Effector memory CD4-positive, alpha-beta T cell (primary cell): Measurements from ENCODE around the gene HDLBP.

ENCODE experiments used
- DNase-seq, 3 donors: peaks; one replicate each; pipeline ENCODE4 v3.0.0-alpha.2; 2020
- H3K27ac ChIP-seq: 2 replicates; pipeline ENCODE4 v1.7.0; 2013; ENCODE audit warnings: mild to moderate bottlenecking, low read length, moderate library complexity; ENCODE audit not compliant: insufficient read depth, poor library complexity, severe bottlenecking
- H3K27me3 ChIP-seq: replicated peaks from 2 replicates; pipeline ENCODE4 v1.7.0; 2013; ENCODE audit warnings: mild to moderate bottlenecking, low read length; ENCODE audit not compliant: insufficient read depth, control insufficient read depth, poor library complexity, severe bottlenecking
- H3K36me3 ChIP-seq: 2 replicates; pipeline ENCODE4 v1.7.0; 2013; ENCODE audit warnings: mild to moderate bottlenecking, low read length, moderate library complexity; ENCODE audit not compliant: control insufficient read depth, insufficient read depth
- H3K4me1 ChIP-seq: 2 replicates; pipeline ENCODE4 v1.7.0; 2013; ENCODE audit warnings: low read length, mild to moderate bottlenecking; ENCODE audit not compliant: control insufficient read depth, insufficient read depth, poor library complexity, severe bottlenecking
- H3K4me3 ChIP-seq: 2 replicates; pipeline ENCODE4 v1.7.0; 2013; ENCODE audit warnings: low read length, low read depth, mild to moderate bottlenecking; ENCODE audit not compliant: insufficient read depth, poor library complexity, severe bottlenecking
- H3K9me3 ChIP-seq: 2 replicates; pipeline ENCODE4 v1.7.0; 2013; ENCODE audit warnings: mild to moderate bottlenecking, low read length, moderate library complexity; ENCODE audit not compliant: control insufficient read depth

Gene HDLBP

DNA sequence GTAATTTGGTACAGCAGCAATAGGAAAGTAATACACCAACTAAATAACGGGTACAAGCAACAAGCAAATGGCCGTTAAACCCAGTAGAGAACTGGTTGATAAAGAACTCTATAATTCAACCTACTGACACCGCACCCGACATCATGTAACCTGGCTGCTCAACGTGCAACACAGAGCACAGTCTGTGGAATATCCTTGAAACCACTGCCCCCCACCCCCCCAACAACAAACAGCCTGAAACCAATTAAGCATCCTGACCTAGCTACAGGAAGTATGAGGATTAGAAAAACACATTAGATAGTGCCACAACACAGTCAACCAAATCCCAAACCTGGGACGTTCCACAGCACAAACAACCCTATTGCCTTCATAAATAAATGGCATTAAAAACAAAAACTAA, 23.5 kb downstream of the HDLBP start:
- Histone ChIP-seq H3K27ac (no peak overlapping the region), H3K4me1 (no peaks in the 10 kb centered on the region), H3K36me3 (no peaks in the 10 kb centered on the region), H3K27me3 (no peaks in the 10 kb centered on the region), H3K9me3 (no peaks in the 10 kb centered on the region), H3K4me3 (no peak overlapping the region)
- no peak for DNase-seq

- no peak for DNase-seq
- no peaks in the 10 kb centered on the region for H3K4me1 ChIP-seq
- H3K9me3 ChIP-seq, result no peaks in the 10 kb centered on the region
- no peaks in the 10 kb centered on the region for H3K36me3 ChIP-seq
- no peaks in the 10 kb centered on the region for H3K27me3 ChIP-seq
- no peak overlapping the region for H3K4me3 ChIP-seq
- no peak overlapping the region for H3K27ac ChIP-seq
Observed at GRCh38 chr2:241291153-241291552, 24.3 kb downstream of the HDLBP start.

- no peaks in the 10 kb centered on the region for H3K27me3 ChIP-seq
- H3K27ac ChIP-seq, result no peak overlapping the region
- no peak overlapping the region for H3K4me3 ChIP-seq
- no peaks in the 10 kb centered on the region for H3K9me3 ChIP-seq
- no peak for DNase-seq
- H3K36me3 ChIP-seq, result no peaks in the 10 kb centered on the region
- H3K4me1 ChIP-seq, result no peaks in the 10 kb centered on the region
Observed at GRCh38 chr2:241289597-241289996, 25.9 kb downstream of the HDLBP start.

- Histone ChIP-seq H3K9me3 (no peaks in the 10 kb centered on the region), H3K27me3 (no peaks in the 10 kb centered on the region), H3K4me3 (no peak overlapping the region), H3K36me3 (no peaks in the 10 kb centered on the region), H3K4me1 (no peaks in the 10 kb centered on the region), H3K27ac (no peak overlapping the region)
- no peak for DNase-seq
Observed at GRCh38 chr2:241289053-241289452, 26.4 kb downstream of the HDLBP start.

DNA sequence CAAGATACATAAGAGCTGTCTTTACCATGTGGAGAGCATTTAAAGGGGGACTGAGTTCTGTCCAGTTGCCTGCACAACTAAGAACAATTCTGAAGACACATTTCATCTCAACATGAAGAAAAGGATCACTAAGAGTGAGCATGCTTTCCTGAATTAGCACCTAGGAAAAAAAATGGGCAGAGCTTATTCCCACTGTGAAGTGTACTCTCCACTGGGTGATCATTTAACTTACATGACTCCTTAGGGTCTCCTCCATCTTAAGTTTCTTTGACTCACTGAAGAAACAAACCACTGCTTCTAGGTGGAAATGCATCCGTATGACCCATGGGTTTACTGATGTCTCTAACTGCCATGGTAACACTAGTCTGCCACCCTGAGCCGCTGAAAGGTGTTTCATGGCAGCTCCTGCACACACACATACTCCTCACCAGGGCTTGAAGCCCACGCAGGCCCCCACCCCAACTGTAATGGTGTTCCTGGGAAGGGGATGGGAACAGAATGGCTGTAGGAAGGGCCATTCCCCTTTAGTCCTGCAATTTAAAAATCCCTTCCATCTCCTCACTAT, 27.1 kb downstream of the HDLBP start:
- Histone ChIP-seq H3K27me3 (no peaks in the 10 kb centered on the region), H3K4me3 (no peak overlapping the region), H3K27ac (no peak overlapping the region), H3K4me1 (no peaks in the 10 kb centered on the region), H3K36me3 (no peaks in the 10 kb centered on the region), H3K9me3 (no peaks in the 10 kb centered on the region)
- no peak for DNase-seq

DNA sequence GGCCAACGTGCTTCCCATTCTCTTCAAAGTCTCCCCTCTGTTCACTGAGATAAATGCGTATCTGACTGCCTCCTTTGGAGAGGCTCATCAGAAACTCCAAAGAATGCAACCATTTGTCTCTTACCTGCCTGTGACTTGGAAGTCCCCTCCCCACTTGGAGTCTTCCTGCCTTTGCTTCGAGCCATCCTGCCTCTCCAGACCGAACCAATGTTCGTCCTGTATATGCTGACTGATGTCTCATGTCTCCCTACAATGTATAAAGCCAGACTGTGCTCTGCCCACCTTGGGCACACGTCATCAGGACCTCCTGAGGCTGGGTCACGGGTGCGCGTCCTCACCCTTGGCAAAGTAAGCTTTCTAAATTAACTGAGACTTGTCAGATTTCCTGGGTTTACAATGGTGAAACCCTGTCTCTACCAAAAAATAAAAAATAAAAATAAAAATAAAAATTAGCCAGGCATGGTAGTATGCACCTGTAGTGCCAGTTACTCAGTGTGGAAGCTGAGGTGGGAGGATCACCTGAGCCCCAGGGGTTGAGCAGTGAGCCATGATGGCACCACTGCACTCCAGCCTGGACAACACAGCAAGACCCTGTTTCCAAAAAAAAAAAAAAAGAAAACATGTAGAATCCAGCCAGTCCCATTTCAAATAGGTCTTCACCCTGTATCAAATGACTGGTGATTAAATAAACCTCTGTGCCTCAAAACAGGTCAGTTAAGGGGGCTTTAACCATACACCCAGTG, 29.0 kb downstream of the HDLBP start:
- DNase-seq, result no peak
- no peak overlapping the region for H3K27ac ChIP-seq
- no peaks in the 10 kb centered on the region for H3K9me3 ChIP-seq
- H3K4me3 ChIP-seq, result no peak overlapping the region
- no peaks in the 10 kb centered on the region for H3K4me1 ChIP-seq
- H3K36me3 ChIP-seq, result no peaks in the 10 kb centered on the region
- no peaks in the 10 kb centered on the region for H3K27me3 ChIP-seq

- Histone ChIP-seq H3K9me3 (no peaks in the 10 kb centered on the region), H3K4me3 (no peak overlapping the region), H3K27me3 (no peaks in the 10 kb centered on the region), H3K36me3 (no peaks in the 10 kb centered on the region), H3K4me1 (no peaks in the 10 kb centered on the region), H3K27ac (no peak overlapping the region)
- no peak for DNase-seq
Observed at GRCh38 chr2:241285596-241285995, 29.9 kb downstream of the HDLBP start.

- Histone ChIP-seq H3K27me3 (no peaks in the 10 kb centered on the region), H3K36me3 (no peaks in the 10 kb centered on the region), H3K9me3 (no peaks in the 10 kb centered on the region), H3K4me3 (no peak overlapping the region), H3K27ac (no peak overlapping the region), H3K4me1 (no peaks in the 10 kb centered on the region)
- DNase-seq, result no peak
Observed at GRCh38 chr2:241282555-241282954, 32.9 kb downstream of the HDLBP start.

GRCh38 chr2:241280291-241280690, 35.2 kb downstream of the HDLBP start:
- H3K27me3 ChIP-seq, result no peaks in the 10 kb centered on the region
- no peaks in the 10 kb centered on the region for H3K36me3 ChIP-seq
- no peak overlapping the region for H3K27ac ChIP-seq
- H3K4me1 ChIP-seq, result no peaks in the 10 kb centered on the region
- H3K9me3 ChIP-seq, result no peaks in the 10 kb centered on the region
- H3K4me3 ChIP-seq, result no peak overlapping the region
- no peak for DNase-seq

DNA sequence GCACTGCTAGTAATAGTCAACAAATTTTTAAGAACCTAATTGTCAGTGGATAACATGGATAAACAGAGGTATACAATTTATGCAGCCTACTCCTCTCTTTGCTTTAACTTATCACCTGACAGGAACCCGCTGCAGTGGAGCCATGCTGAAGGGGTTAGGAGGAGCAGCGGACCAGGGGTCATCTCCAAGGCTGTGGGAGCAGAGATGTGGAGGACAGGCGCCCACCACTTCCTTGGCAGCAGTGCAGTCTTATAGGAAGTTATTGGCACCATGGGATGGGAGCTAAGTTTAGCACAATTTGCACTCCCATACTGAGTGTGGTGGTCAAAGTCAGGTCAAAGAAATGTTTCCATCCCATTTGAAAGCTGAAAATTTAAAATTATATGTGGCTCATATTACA, 35.6 kb downstream of the HDLBP start:
- no peaks in the 10 kb centered on the region for H3K27me3 ChIP-seq
- no peaks in the 10 kb centered on the region for H3K4me1 ChIP-seq
- no peak overlapping the region for H3K27ac ChIP-seq
- H3K36me3 ChIP-seq, result no peaks in the 10 kb centered on the region
- no peak for DNase-seq
- H3K9me3 ChIP-seq, result no peaks in the 10 kb centered on the region
- no peak overlapping the region for H3K4me3 ChIP-seq
